Activated T-cell treated with anti-CD3 and anti-CD28 coated beads, Interleukin-2, amount 50 U/mL, for 72 hours (primary cell): ENCODE measurements around the gene PODN. TPM values are rescaled to one million over a fixed set of nuclear protein-coding genes. Genes with fewer than 3 reads are reported as not detected.
A peak's percentile ranks its signal among the peaks of the same experiment; 100 is the strongest.

Source experiments
- ATAC-seq, 2 donors: fragments of 150-1000 bp; cut with Tn5 transposase; replicated peaks in 1 of 2; 2 replicates each; pipeline ENCODE4 v1.10.0; 2021; ENCODE audit warnings: moderate library complexity in 2 of 2, mild to moderate bottlenecking in 1 of 2
- DNase-seq, 2 donors: peaks; one replicate each; pipeline ENCODE4 v3.0.0; 2021 to 2022; ENCODE audit warnings: mixed read lengths in 1 of 2
- H3K27ac Mint-ChIP-seq: one replicate; pipeline ENCODE4 v1.8.0; 2022; ENCODE audit warnings: mild to moderate bottlenecking, moderate library complexity, mixed read lengths
- H3K27me3 Mint-ChIP-seq: one replicate; pipeline ENCODE4 v1.8.0; 2022; ENCODE audit warnings: low read depth, mixed read lengths
- H3K36me3 Mint-ChIP-seq, 2 donors: one replicate each; pipeline ENCODE4 v1.8.0; 2022; ENCODE audit warnings: mixed read lengths in 2 of 2, mild to moderate bottlenecking in 1 of 2; ENCODE audit not compliant: insufficient read depth in 2 of 2
- H3K4me1 Mint-ChIP-seq: one replicate; pipeline ENCODE4 v1.8.0; 2022; ENCODE audit warnings: low read depth, mixed read lengths
- H3K4me3 Mint-ChIP-seq, 2 donors: one replicate each; pipeline ENCODE4 v1.8.0; 2022; ENCODE audit warnings: mild to moderate bottlenecking in 2 of 2, mixed read lengths in 2 of 2, moderate library complexity in 2 of 2
- H3K9me3 Mint-ChIP-seq, 2 donors: one replicate each; pipeline ENCODE4 v1.8.0; 2022; ENCODE audit warnings: mixed read lengths in 2 of 2
- total RNA-seq, 2 donors: library from RNA; stranded (reverse); gene quantifications; one replicate each; pipeline ENCODE4 v1.2.3, GENCODE V29; 2022

PODN gene
- total RNA-seq, 2 donors from 2014 or later: not detected

GRCh38 chr1:53038566-53038965 is 23.4 kb upstream of the PODN start:
- Mint-ChIP-seq H3K36me3 (peaks cover 5 to 9% of the 10 kb centered on the region in 2 donors), H3K9me3 (no peaks in the 10 kb centered on the region), H3K27me3 (no peaks in the 10 kb centered on the region), H3K4me1 (no peaks in the 10 kb centered on the region), H3K27ac (no peak overlapping the region), H3K4me3 (no peak overlapping the region)
- DNase-seq (no peak), ATAC-seq (no peak)

GRCh38 chr1:53043271-53043670 is 18.7 kb upstream of the PODN start:
- Mint-ChIP-seq H3K4me1 (peaks cover 10% of the 10 kb centered on the region), H3K27ac (no peak overlapping the region), H3K36me3 (peaks cover 5 to 9% of the 10 kb centered on the region in 2 donors), H3K9me3 (no peaks in the 10 kb centered on the region), H3K27me3 (no peaks in the 10 kb centered on the region), H3K4me3 (no peak overlapping the region)
- DNase-seq (no peak), ATAC-seq (no peak)

- Mint-ChIP-seq H3K36me3 (peaks cover 5 to 6% of the 10 kb centered on the region in 2 donors), H3K4me3 (no peak overlapping the region)
- no peak for ATAC-seq
Measured at GRCh38 chr1:53044926-53045325, 17.1 kb upstream of the PODN start.

GRCh38 chr1:53046930-53047329 is 15.1 kb upstream of the PODN start:
- no peak for DNase-seq
- H3K9me3 Mint-ChIP-seq: no peaks in the 10 kb centered on the region
- no peaks in the 10 kb centered on the region for H3K27me3 Mint-ChIP-seq
- peaks cover 12% of the 10 kb centered on the region for H3K4me1 Mint-ChIP-seq
- no peaks in the 10 kb centered on the region for H3K36me3 Mint-ChIP-seq
- H3K4me3 Mint-ChIP-seq: no peak overlapping the region
- no peak overlapping the region for H3K27ac Mint-ChIP-seq
- ATAC-seq: no peak

More at GRCh38 chr1:53044926-53045325, 17.1 kb upstream of the PODN start:
- no peaks in the 10 kb centered on the region for H3K27me3 Mint-ChIP-seq
- DNase-seq: no peak
- no peaks in the 10 kb centered on the region for H3K9me3 Mint-ChIP-seq
- peaks cover 12% of the 10 kb centered on the region for H3K4me1 Mint-ChIP-seq
- no peak overlapping the region for H3K27ac Mint-ChIP-seq

- peak in 1 of 2 donors; percentile 8 for DNase-seq
- Mint-ChIP-seq H3K27ac (peak overlapping the region; percentile 29), H3K4me3 (no peak overlapping the region), H3K36me3 (peaks cover 0 to 6% of the 10 kb centered on the region in 2 donors), H3K27me3 (no peaks in the 10 kb centered on the region), H3K9me3 (no peaks in the 10 kb centered on the region), H3K4me1 (peaks cover 12% of the 10 kb centered on the region)
- peak; percentile 85 to 96 for ATAC-seq
Measured at GRCh38 chr1:53047737-53048736, 14.0 kb upstream of the PODN start.

GRCh38 chr1:53048960-53049573 is 12.9 kb upstream of the PODN start:
- Mint-ChIP-seq H3K27me3 (no peaks in the 10 kb centered on the region), H3K4me3 (no peak overlapping the region), H3K4me1 (peaks cover 12% of the 10 kb centered on the region), H3K27ac (no peak overlapping the region), H3K36me3 (peaks cover 0 to 8% of the 10 kb centered on the region in 2 donors), H3K9me3 (no peaks in the 10 kb centered on the region)
- DNase-seq (no peak), ATAC-seq (no peak)

GRCh38 chr1:53049574-53049967 is 12.4 kb upstream of the PODN start:
- H3K27me3 Mint-ChIP-seq: no peaks in the 10 kb centered on the region
- ATAC-seq (no peak), DNase-seq (no peak)
- H3K4me1 Mint-ChIP-seq: peaks cover 12% of the 10 kb centered on the region
- no peak overlapping the region for H3K4me3 Mint-ChIP-seq
- H3K9me3 Mint-ChIP-seq: no peaks in the 10 kb centered on the region
- H3K27ac Mint-ChIP-seq: no peak overlapping the region
- H3K36me3 Mint-ChIP-seq: peaks cover 0 to 8% of the 10 kb centered on the region in 2 donors

- no peak for ATAC-seq
- no peak for DNase-seq
- Mint-ChIP-seq H3K36me3 (peaks cover 0 to 8% of the 10 kb centered on the region in 2 donors), H3K9me3 (no peaks in the 10 kb centered on the region), H3K27me3 (no peaks in the 10 kb centered on the region), H3K4me1 (peaks cover 12% of the 10 kb centered on the region), H3K27ac (no peak overlapping the region), H3K4me3 (no peak overlapping the region)
Measured at GRCh38 chr1:53050310-53050709, 11.7 kb upstream of the PODN start.

- no peaks in the 10 kb centered on the region for H3K27me3 Mint-ChIP-seq
- peaks cover 12% of the 10 kb centered on the region for H3K4me1 Mint-ChIP-seq
- no peaks in the 10 kb centered on the region for H3K9me3 Mint-ChIP-seq
- ATAC-seq (no peak), DNase-seq (no peak)
- peaks cover 0 to 8% of the 10 kb centered on the region in 2 donors for H3K36me3 Mint-ChIP-seq
- H3K27ac Mint-ChIP-seq: no peak overlapping the region
- no peak overlapping the region for H3K4me3 Mint-ChIP-seq
Measured at GRCh38 chr1:53051676-53052075, 10.3 kb upstream of the PODN start.

- H3K36me3 Mint-ChIP-seq: peaks cover 0 to 8% of the 10 kb centered on the region in 2 donors
- ATAC-seq (no peak), DNase-seq (no peak)
- H3K27ac Mint-ChIP-seq: no peak overlapping the region
- no peaks in the 10 kb centered on the region for H3K9me3 Mint-ChIP-seq
- H3K4me3 Mint-ChIP-seq: no peak overlapping the region
- peaks cover 33% of the 10 kb centered on the region for H3K27me3 Mint-ChIP-seq
- H3K4me1 Mint-ChIP-seq: no peaks in the 10 kb centered on the region
Measured at GRCh38 chr1:53057127-53057526, 4.9 kb upstream of the PODN start.

GRCh38 chr1:53060579-53060978 is 1.4 kb upstream of the PODN start:
- DNase-seq (no peak), ATAC-seq (no peak)
- peaks cover 5% of the 10 kb centered on the region for H3K4me1 Mint-ChIP-seq
- peaks cover 52% of the 10 kb centered on the region for H3K27me3 Mint-ChIP-seq
- no peaks in the 10 kb centered on the region for H3K9me3 Mint-ChIP-seq
- H3K4me3 Mint-ChIP-seq: no peak overlapping the region
- no peaks in the 10 kb centered on the region for H3K36me3 Mint-ChIP-seq
- H3K27ac Mint-ChIP-seq: no peak overlapping the region

GRCh38 chr1:53061123-53061858 is 722 bp upstream of the PODN start:
- no peaks in the 10 kb centered on the region for H3K9me3 Mint-ChIP-seq
- no peaks in the 10 kb centered on the region for H3K36me3 Mint-ChIP-seq
- DNase-seq (no peak), ATAC-seq (no peak)
- peaks cover 5% of the 10 kb centered on the region for H3K4me1 Mint-ChIP-seq
- no peak overlapping the region for H3K27ac Mint-ChIP-seq
- peak overlapping the region; percentile 46 to 77 for H3K4me3 Mint-ChIP-seq
- H3K27me3 Mint-ChIP-seq: peaks cover 54% of the 10 kb centered on the region
